Measurements from ENCODE around the gene TRIM52.
A peak's percentile ranks its signal among the peaks of the same experiment; 100 is the strongest.

TRIM52 gene

GRCh38 chr5:181233801-181234454 lies 27.0 kb downstream of the TRIM52 start:
- no peak for DNase-seq (ENCODE audit: low read depth, low spot score)

GRCh38 chr5:181233088-181233800 lies 27.7 kb downstream of the TRIM52 start:
- DNase-seq (ENCODE audit: low read depth, low spot score), result no peak

GRCh38 chr5:181232593-181232992 lies 28.4 kb downstream of the TRIM52 start:
- no peak for DNase-seq (ENCODE audit: low read depth, low spot score)

GRCh38 chr5:181231432-181231831 lies 29.5 kb downstream of the TRIM52 start:
- DNase-seq (ENCODE audit: low read depth, low spot score), result no peak

- no peak for DNase-seq (ENCODE audit: low read depth, low spot score)
These were observed 30.4 kb downstream of the TRIM52 start for GRCh38 chr5:181230551-181230950.

GRCh38 chr5:181229996-181230395 lies 30.9 kb downstream of the TRIM52 start:
- DNase-seq (ENCODE audit: low read depth, low spot score), result no peak

- no peak for DNase-seq (ENCODE audit: low read depth, low spot score)
These were observed 36.3 kb downstream of the TRIM52 start for GRCh38 chr5:181224390-181225229.

GRCh38 chr5:181223729-181224389 lies 37.1 kb downstream of the TRIM52 start:
- no peak for DNase-seq (ENCODE audit: low read depth, low spot score)

GRCh38 chr5:181223058-181223728 lies 37.8 kb downstream of the TRIM52 start, which contains the start of gene TRIM41:
TSS of gene TRIM41 (plus strand) at chr5:181223281. CDS start at chr5:181224000, 719 bp downstream.
- peak; percentile 96 for DNase-seq (ENCODE audit: low read depth, low spot score)

- no peak for DNase-seq (ENCODE audit: low read depth, low spot score)
These were observed 38.3 kb downstream of the TRIM52 start for GRCh38 chr5:181222630-181223057.

GRCh38 chr5:181221792-181222629 lies 38.9 kb downstream of the TRIM52 start:
- DNase-seq (ENCODE audit: low read depth, low spot score), result peak; percentile 91

GRCh38 chr5:181221105-181221791 lies 39.7 kb downstream of the TRIM52 start:
- no peak for DNase-seq (ENCODE audit: low read depth, low spot score)

- DNase-seq (ENCODE audit: low read depth, low spot score), result no peak
These were observed 40.8 kb downstream of the TRIM52 start for GRCh38 chr5:181220178-181220515.

- DNase-seq (ENCODE audit: low read depth, low spot score), result no peak
These were observed 41.4 kb downstream of the TRIM52 start for GRCh38 chr5:181219262-181220177.

- no peak for DNase-seq (ENCODE audit: low read depth, low spot score)
These were observed 42.2 kb downstream of the TRIM52 start for GRCh38 chr5:181218795-181219124.

- DNase-seq (ENCODE audit: low read depth, low spot score), result no peak
These were observed 43.2 kb downstream of the TRIM52 start for GRCh38 chr5:181217803-181218062.

- no peak for DNase-seq (ENCODE audit: low read depth, low spot score)
These were observed 43.7 kb downstream of the TRIM52 start for GRCh38 chr5:181217111-181217802.
